Gastrocnemius medialis (tissue), 4 donors: Measurements from ENCODE around the gene MTCH2.

Experiments
- CTCF ChIP-seq, 5 experiments: fragments of 450-650 bp in 3 of 5; fragments of 200-600 bp in 2 of 5; sonication (generic) in 2 of 5; IDR thresholded peaks in 4 of 5; conservative IDR thresholded peaks in 1 of 5; 1 replicate in 4 of 5; 2 replicates in 1 of 5; pipeline ENCODE4 v1.5.1; 2016 to 2019; ENCODE audit warnings: antibody characterized with exemption in 5 of 5, mild to moderate bottlenecking in 3 of 5, moderate library complexity in 3 of 5
- POLR2A ChIP-seq, 2 donors: fragments of 450-650 bp; IDR thresholded peaks; one replicate each; pipeline ENCODE4 v1.6.1; 2017; ENCODE audit warnings: antibody characterized with exemption in 2 of 2, mild to moderate bottlenecking in 2 of 2, moderate library complexity in 2 of 2

GRCh38 chr11:47641600-47642098, 710 bp downstream of the MTCH2 start:
- no peak for TF ChIP-seq CTCF (IDR thresholded peaks at IDR 0.05 in 4 of 5, conservative IDR thresholded peaks at IDR 0.05 in 1 of 5)
- TF ChIP-seq POLR2A (IDR thresholded peaks at IDR 0.05), result no peak
